GM21576 (cell line): Measurements from ENCODE around the gene NNT.

Source experiments
- ATAC-seq: cut with Tn5 transposase; IDR thresholded peaks from one replicate; pipeline ENCODE4 v1.9.1; 2021; ENCODE audit warnings: mild to moderate bottlenecking, moderate library complexity; ENCODE audit not compliant: unreplicated experiment

The NNT gene

GRCh38 chr5:43622074-43622473 lies 19.1 kb downstream of the NNT start:
- no peak for ATAC-seq

GRCh38 chr5:43623048-43623680 lies 20.2 kb downstream of the NNT start:
- ATAC-seq: no peak

- ATAC-seq: no peak
Measured at GRCh38 chr5:43627028-43627427, 24.0 kb downstream of the NNT start.

GRCh38 chr5:43631182-43631910 lies 28.4 kb downstream of the NNT start:
- peak; percentile 97 for ATAC-seq

GRCh38 chr5:43634621-43635020 lies 31.6 kb downstream of the NNT start:
- ATAC-seq: no peak

GRCh38 chr5:43635374-43635773 lies 32.4 kb downstream of the NNT start:
- ATAC-seq: no peak

- no peak for ATAC-seq
Measured at GRCh38 chr5:43636076-43636475, 33.1 kb downstream of the NNT start.

- no peak for ATAC-seq
Measured at GRCh38 chr5:43637416-43637815, 34.4 kb downstream of the NNT start.

- no peak for ATAC-seq
Measured at GRCh38 chr5:43638107-43638506, 35.1 kb downstream of the NNT start.

GRCh38 chr5:43638546-43638945 lies 35.6 kb downstream of the NNT start:
- ATAC-seq: no peak

GRCh38 chr5:43639566-43639965 lies 36.6 kb downstream of the NNT start:
- no peak for ATAC-seq

GRCh38 chr5:43642428-43642827 lies 39.4 kb downstream of the NNT start:
- ATAC-seq: no peak

- ATAC-seq: no peak
Measured at GRCh38 chr5:43643327-43643726, 40.3 kb downstream of the NNT start.

- no peak for ATAC-seq
Measured at GRCh38 chr5:43643750-43644149, 40.8 kb downstream of the NNT start.

- ATAC-seq: no peak
Measured at GRCh38 chr5:43646992-43647391, 44.0 kb downstream of the NNT start.

- ATAC-seq: no peak
Measured at GRCh38 chr5:43647789-43648188, 44.8 kb downstream of the NNT start.

GRCh38 chr5:43648499-43649124 lies 45.6 kb downstream of the NNT start:
- no peak for ATAC-seq

GRCh38 chr5:43649256-43649655 lies 46.3 kb downstream of the NNT start:
- ATAC-seq: no peak

GRCh38 chr5:43652537-43653302 lies 49.7 kb downstream of the NNT start:
- no peak for ATAC-seq

- ATAC-seq: no peak
Measured at GRCh38 chr5:43658509-43658908, 55.5 kb downstream of the NNT start.

- no peak for ATAC-seq
Measured at GRCh38 chr5:43659075-43659474, 56.1 kb downstream of the NNT start.
